ENCODE measurements around the gene MTUS2.

DNA sequence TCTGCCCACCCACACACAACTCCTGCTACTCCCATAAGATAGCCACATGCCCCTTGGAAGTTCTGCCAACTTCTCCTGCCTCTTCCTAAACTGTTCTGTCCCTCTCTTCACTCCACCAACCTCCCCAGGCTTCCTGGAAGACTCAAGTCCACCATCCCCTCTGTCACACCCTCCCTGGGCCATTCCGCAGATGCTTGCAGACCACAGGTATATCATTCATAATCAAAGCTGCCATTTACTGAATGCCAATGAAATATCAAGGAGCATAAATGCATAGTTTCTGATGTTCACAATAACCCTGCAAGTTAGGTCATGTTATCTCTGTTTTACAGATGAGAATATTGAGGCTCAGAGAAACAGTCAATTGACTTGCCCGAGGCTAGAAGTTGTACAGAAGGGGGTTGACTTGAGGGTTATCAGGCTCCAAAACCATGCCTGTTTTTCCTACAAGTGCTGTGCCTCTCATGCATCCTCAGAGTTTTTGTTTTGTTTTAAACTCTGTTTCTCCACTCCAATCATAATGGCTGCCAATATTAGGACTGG, 639.7 kb downstream of the MTUS2 start:
- TF ChIP-seq EZH2 (IDR thresholded peaks at IDR 0.05): no peak
- TF ChIP-seq, protein P1, sequence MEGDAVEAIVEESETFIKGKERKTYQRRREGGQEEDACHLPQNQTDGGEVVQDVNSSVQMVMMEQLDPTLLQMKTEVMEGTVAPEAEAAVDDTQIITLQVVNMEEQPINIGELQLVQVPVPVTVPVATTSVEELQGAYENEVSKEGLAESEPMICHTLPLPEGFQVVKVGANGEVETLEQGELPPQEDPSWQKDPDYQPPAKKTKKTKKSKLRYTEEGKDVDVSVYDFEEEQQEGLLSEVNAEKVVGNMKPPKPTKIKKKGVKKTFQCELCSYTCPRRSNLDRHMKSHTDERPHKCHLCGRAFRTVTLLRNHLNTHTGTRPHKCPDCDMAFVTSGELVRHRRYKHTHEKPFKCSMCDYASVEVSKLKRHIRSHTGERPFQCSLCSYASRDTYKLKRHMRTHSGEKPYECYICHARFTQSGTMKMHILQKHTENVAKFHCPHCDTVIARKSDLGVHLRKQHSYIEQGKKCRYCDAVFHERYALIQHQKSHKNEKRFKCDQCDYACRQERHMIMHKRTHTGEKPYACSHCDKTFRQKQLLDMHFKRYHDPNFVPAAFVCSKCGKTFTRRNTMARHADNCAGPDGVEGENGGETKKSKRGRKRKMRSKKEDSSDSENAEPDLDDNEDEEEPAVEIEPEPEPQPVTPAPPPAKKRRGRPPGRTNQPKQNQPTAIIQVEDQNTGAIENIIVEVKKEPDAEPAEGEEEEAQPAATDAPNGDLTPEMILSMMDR (IDR thresholded peaks at IDR 0.05): no peak

All from neural progenitor cell (in vitro differentiated cells).